HEK293T (cell line): ENCODE data around the gene WWOX.

ENCODE experiments used
- CTCF ChIA-PET: fragments of 350-600 bp; formaldehyde crosslinking; extraction: SDS; loops from one replicate; lab custom pipeline; 2021; ENCODE audit warnings: antibody characterized with exemption, inconsistent platforms; lab: Yijun Ruan, JAX
- POLR2A ChIA-PET: fragments of 350-600 bp; formaldehyde crosslinking; extraction: SDS; loops from one replicate; lab custom pipeline; 2020; ENCODE audit warnings: antibody characterized with exemption, inconsistent platforms; lab: Yijun Ruan, JAX
- DNase-seq: peaks from one replicate; pipeline ENCODE4 v3.0.0; 2012; ENCODE audit warnings: mixed read lengths; ENCODE audit errors: extremely low spot score
- ARNT ChIP-seq: fragments of 450-650 bp; IDR thresholded peaks from 2 replicates; pipeline ENCODE4 v1.6.1; 2017; ENCODE audit warnings: mild to moderate bottlenecking
- BHLHE40 ChIP-seq: fragments of 450-650 bp; IDR thresholded peaks from 2 replicates; pipeline ENCODE4 v1.6.1; 2016; ENCODE audit warnings: mild to moderate bottlenecking, moderate library complexity, borderline replicate concordance
- CTBP1 ChIP-seq: fragments of 450-650 bp; IDR thresholded peaks from 2 replicates; pipeline ENCODE4 v1.6.1; 2016; ENCODE audit warnings: borderline replicate concordance
- ELF4 ChIP-seq: fragments of 450-650 bp; IDR thresholded peaks from 2 replicates; pipeline ENCODE4 v1.6.1; 2017; ENCODE audit warnings: antibody characterized with exemption
- FOXA1 ChIP-seq: fragments of 450-650 bp; IDR thresholded peaks from 2 replicates; pipeline ENCODE4 v1.6.1; 2016; ENCODE audit warnings: mild to moderate bottlenecking
- FOXK2 ChIP-seq: fragments of 450-650 bp; IDR thresholded peaks from 2 replicates; pipeline ENCODE4 v1.6.1; 2016; ENCODE audit warnings: mild to moderate bottlenecking
- FOXM1 ChIP-seq: fragments of 450-650 bp; IDR thresholded peaks from 2 replicates; pipeline ENCODE4 v1.6.1; 2017; ENCODE audit warnings: mild to moderate bottlenecking, borderline replicate concordance
- HDGF ChIP-seq: fragments of 450-650 bp; IDR thresholded peaks from 2 replicates; pipeline ENCODE4 v1.6.1; 2017; ENCODE audit warnings: antibody characterized with exemption, borderline replicate concordance
- L3MBTL2 ChIP-seq: fragments of 450-650 bp; conservative IDR thresholded peaks from 2 replicates; pipeline ENCODE4 v1.6.1; 2016; ENCODE audit warnings: mild to moderate bottlenecking
- LEF1 ChIP-seq: fragments of 450-650 bp; IDR thresholded peaks from 2 replicates; pipeline ENCODE4 v1.6.1; 2017; ENCODE audit warnings: mild to moderate bottlenecking, borderline replicate concordance
- NFRKB ChIP-seq: fragments of 450-650 bp; IDR thresholded peaks from 2 replicates; pipeline ENCODE4 v1.6.1; 2016; ENCODE audit warnings: mild to moderate bottlenecking, moderate library complexity
- PKNOX1 ChIP-seq: fragments of 450-650 bp; IDR thresholded peaks from 2 replicates; pipeline ENCODE4 v1.6.1; 2016
- SP1 ChIP-seq: fragments of 450-650 bp; IDR thresholded peaks from 2 replicates; pipeline ENCODE4 v1.6.1; 2017
- SUZ12 ChIP-seq: fragments of 450-650 bp; IDR thresholded peaks from 2 replicates; pipeline ENCODE4 v1.6.1; 2016; ENCODE audit warnings: mild to moderate bottlenecking
- TARDBP ChIP-seq: fragments of 450-650 bp; IDR thresholded peaks from 2 replicates; pipeline ENCODE4 v1.6.1; 2016
- ZNF384 ChIP-seq: fragments of 450-650 bp; IDR thresholded peaks from 2 replicates; pipeline ENCODE4 v1.6.1; 2016

The WWOX gene

GRCh38 chr16:78376452-78376851 is 277.0 kb downstream of the WWOX start:
- ChIA-PET CTCF (no interaction called here), POLR2A (no interaction called here)
- no peak for DNase-seq
- TF ChIP-seq FOXM1 (no peak), ZNF384 (no peak)

- CTCF ChIA-PET: no interaction called here
- POLR2A ChIA-PET: no interaction called here
- DNase-seq: no peak
- TF ChIP-seq ZNF384: no peak
- no peak for TF ChIP-seq TARDBP
- TF ChIP-seq HDGF: no peak
- no peak for TF ChIP-seq LEF1
- no peak for TF ChIP-seq L3MBTL2
These were observed 277.9 kb downstream of the WWOX start for GRCh38 chr16:78377312-78377711.

- ChIA-PET POLR2A (no interaction called here), CTCF (no interaction called here)
- TF ChIP-seq SUZ12: no peak
- no peak for TF ChIP-seq TARDBP
- no peak for TF ChIP-seq LEF1
- no peak for TF ChIP-seq FOXA1
- no peak for TF ChIP-seq BHLHE40
- TF ChIP-seq SP1: no peak
- TF ChIP-seq ARNT: no peak
- no peak for TF ChIP-seq L3MBTL2
- TF ChIP-seq FOXM1: no peak
- no peak for TF ChIP-seq PKNOX1
- TF ChIP-seq ELF4: no peak
- no peak for DNase-seq
These were observed 281.6 kb downstream of the WWOX start for GRCh38 chr16:78381060-78381459.

- DNase-seq: no peak
- CTCF ChIA-PET: no interaction called here
- TF ChIP-seq ARNT (no peak), CTBP1 (no peak), NFRKB (no peak), FOXA1 (no peak), SUZ12 (no peak), SP1 (no peak), HDGF (no peak), L3MBTL2 (no peak), BHLHE40 (no peak), FOXK2 (no peak), TARDBP (no peak), PKNOX1 (no peak), LEF1 (no peak), ELF4 (no peak), FOXM1 (no peak), ZNF384 (no peak)
- POLR2A ChIA-PET: no interaction called here
These were observed 283.7 kb downstream of the WWOX start for GRCh38 chr16:78383118-78383517.

- TF ChIP-seq LEF1 (no peak), FOXA1 (no peak), SUZ12 (no peak), SP1 (no peak)
- POLR2A ChIA-PET: no interaction called here
- CTCF ChIA-PET: no interaction called here
- no peak for DNase-seq
These were observed 285.8 kb downstream of the WWOX start for GRCh38 chr16:78385086-78385805.

- DNase-seq: no peak
- CTCF ChIA-PET: no interaction called here
- POLR2A ChIA-PET: no interaction called here
- TF ChIP-seq PKNOX1 (0 out of 2 replicates have a peak, but pooled peaks have one; percentile 12), TARDBP (no peak), SUZ12 (no peak)
These were observed 287.3 kb downstream of the WWOX start for GRCh38 chr16:78386557-78387324.

- ChIA-PET POLR2A (no interaction called here), CTCF (no interaction called here)
- DNase-seq: no peak
- TF ChIP-seq ARNT: no peak
- TF ChIP-seq SUZ12: no peak
- TF ChIP-seq HDGF: no peak
- TF ChIP-seq TARDBP: no peak
- TF ChIP-seq LEF1: no peak
- no peak for TF ChIP-seq FOXK2
- TF ChIP-seq FOXA1: no peak
These were observed 289.6 kb downstream of the WWOX start for GRCh38 chr16:78389009-78389498.
